ENCODE data around the gene AGPS.
"Not testable (repeated sequence)": the region's sequence is repeated elsewhere in the genome, so short reads cannot be mapped to it uniquely, and the experiment has no call there.

AGPS gene

DNA sequence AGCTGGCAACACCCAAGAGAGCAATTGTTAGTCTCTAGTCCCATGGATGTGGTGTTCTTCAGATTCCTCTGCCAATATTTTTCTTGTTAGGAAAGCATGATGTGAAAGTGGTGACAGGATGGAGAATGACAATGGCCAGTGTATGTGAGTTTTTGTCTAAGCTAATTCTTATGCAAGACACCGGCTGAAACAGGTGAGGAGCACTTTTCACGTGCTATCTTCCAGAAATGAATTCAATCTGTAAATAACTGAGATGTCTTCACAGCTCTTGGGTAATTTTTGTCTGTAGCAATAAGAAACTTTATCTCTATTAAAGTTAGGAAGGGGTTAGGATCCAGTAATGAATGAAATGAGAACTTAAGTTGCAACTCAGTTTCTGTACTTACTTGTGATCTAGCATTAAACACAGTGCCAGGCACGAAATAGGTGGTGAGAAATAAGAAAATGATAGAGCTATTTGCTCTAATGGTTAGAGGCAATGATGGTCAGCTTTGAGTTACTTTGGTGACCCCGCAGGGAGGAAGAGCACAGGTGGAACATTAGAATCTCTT is 676 bp upstream of the AGPS start:
- DNase-seq = no peak

DNA sequence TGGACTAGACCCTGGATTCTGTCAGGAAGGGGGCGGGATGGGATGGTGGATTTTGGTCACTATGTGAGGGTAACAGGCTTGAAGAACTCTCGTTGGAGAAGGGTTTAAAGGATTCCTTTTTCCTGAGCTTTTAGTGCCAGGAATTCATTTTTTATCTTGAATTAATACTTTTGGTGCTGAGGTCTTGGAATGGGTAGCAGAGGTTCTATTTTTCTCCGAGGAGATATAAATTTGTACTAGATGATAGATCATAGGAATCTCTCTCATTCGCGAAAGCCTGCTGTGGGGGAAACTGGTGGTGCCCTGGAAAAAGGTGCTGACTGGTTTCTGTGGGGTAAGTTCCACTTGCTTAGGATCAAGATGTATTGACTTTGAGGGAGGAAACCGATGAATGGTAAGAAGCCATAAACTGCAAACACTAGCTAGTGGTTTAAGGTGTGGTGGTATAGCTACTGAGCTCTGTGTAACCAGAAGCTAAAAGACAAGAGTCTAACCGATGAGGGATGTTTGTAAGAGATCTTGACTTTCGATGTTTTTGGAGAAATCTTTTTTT is 706 bp downstream of the AGPS start:
- DNase-seq = no peak

DNA sequence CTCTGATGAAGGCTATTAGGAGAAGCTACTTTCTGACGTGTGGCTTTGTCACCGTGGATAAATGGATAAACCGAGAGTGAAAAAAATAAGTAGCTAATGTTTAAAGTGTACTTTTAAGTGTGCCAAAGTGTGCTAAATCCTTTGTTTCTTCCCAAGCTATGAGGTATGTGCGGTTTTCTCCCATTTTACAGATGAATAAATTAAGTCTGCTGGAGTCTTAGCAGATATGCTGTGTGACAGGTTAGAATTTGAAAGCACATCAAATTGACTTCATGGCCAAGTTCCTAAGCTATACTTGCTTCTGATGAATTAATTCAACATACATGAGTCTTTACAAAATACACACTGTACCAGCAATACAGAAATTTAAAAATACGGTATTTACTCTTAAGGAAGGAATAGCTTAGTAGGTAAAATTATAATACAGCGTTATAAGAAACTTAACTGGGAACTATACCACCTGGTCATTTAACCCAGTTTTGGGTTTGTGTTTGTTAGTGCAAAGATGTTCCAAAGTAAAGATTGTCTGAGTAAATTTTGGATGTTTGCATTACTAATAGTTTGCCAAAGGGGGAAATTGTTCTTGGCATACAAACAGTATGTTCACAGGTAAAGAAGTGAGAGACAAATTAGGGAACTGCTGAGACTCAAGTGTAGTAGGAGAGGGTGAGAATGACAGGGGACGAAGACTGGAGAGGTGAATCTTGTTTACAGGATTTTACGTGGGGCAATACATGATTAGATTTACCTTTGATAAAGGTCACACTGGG is 1.4 kb downstream of the AGPS start:
- DNase-seq = no peak

DNA sequence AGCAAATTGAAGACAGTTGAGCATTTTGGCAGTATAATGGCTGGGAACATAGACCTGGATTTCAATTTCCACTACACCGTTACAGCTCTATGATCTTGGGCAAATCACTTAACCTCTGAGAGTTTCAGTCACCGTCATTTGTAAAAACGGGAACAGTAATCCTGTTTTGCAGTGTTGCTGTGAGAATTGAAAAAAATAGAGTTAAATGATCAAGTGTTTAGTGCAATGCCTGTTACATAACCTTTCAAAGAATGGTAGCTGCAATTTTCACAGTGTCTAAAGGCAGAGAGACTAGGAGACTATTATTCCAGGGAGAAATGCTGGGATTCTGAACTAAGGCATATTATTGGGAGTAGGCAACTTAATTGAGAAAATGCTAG is 2.0 kb downstream of the AGPS start:
- DNase-seq = no peak

DNA sequence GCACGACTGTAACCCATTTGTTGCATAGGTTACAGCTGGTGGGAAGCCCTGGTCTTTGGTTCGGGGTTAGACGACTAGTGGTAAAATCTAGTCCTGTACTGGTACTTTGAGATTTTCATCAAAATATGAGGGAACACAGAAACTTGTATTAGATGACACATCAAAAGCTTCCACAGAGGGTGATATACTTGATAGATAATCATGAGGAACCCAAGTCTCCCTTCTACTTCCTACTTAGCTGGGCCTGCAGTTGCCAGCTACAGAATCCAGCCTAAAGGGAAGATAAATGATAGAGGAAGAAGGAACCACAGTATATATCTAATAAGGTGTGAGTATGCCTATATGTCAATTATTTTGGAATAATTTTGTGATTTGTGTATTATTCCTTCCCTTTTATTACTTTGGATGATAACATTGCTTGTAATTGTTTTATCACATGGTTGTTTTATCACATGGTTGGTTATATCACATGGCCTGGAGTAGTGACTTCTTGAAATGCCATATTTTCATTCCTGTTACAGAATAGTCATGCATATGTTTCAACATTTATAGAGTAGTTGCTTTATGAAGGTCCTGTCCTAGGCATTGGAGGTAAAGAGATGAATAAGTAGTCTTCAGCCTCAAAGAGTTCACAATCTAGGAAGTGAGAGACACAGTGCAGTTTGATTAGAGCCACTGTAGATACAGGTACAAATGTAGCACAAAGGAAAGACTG is 2.9 kb downstream of the AGPS start:
- DNase-seq = no peak

DNA sequence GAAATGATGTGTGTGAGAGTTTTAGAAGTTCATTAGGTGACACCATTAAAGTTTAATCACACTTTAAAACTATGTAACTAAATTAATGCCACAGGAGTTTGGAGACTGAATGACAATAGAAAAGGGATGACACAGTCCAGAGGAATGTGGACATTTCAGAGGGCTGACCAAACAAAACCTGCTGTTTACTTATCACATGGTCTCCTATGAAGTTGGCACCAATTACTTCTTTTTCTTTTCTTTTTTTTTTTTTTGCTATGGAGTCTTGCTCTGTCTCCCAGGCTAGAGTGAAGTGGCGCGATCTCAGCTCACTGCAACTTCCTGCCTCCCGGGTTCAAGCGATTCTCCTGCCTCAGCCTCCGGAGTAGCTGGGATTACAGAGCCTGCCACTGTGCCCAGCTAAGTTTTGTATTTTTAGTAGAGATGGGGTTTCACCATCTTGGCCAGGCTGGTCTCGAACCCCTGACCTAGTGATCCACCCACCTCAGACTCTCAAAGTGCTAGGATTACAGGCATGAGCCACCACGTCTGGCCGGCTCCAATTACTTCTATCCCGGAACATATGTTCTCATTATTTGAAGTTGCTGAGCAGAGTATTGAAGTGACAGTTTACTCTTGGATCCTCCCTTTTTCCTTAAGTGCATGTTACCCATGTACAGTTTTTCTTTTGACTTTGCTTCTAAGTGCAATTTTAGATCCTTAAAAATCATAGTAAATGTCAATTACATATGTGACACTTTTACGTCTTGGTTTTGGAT is 4.3 kb downstream of the AGPS start:
- no peak for DNase-seq

DNA sequence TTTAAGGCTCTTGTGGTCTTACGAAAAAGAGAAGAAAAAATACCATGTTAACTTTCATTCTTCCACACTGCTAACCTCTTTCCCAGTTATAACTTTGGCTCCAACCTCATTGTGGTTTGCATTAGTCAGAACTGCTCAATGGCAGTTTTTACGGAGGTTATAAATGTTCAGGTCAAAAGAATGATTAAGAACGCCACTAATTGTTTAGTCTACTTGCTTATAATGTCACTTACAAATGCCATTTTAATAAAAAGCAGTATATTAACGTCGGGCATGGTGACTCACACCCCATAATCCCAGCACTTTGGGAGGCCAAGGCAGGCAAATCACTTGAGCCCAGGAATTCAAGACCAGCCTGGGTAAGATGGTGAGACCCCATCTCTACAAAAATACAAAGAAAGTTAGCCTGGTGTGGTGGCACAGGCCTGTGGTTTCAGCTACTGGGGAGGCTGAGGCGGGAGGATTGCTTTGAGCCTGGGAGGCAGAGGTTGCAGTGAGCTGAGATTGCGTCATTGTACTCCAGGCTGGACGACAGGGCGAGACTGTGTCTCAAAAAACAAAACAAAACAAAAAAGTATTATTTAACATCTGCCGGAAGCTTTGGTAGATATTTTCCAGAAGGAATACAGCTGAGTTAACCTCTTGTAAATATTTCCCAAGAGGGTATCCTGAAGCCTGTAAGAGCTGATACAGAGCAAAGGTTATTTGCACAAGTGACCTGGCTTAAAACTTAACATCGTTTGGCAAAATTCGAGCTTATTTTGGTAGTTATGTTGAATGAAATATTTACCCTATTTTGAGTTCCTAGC is 5.1 kb downstream of the AGPS start:
- no peak for DNase-seq

DNA sequence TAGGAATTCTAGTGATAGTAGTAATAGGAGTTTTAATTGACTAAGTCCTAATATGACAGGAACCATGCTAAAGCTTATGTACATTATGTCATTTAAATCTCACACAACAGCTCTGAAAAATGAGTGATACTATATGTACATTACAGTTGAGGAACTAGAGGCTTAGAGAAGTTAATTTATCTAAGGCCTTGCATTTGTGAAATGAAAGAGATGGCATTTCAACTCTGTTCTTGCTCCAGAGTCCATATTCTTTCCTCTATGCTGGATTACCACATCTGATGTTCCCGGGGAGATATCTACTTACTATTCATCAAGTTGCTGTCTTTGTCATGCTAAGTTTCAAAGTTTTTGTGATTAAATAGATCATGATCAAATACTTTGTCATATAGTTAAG is 5.7 kb downstream of the AGPS start:
- no peak for DNase-seq

DNA sequence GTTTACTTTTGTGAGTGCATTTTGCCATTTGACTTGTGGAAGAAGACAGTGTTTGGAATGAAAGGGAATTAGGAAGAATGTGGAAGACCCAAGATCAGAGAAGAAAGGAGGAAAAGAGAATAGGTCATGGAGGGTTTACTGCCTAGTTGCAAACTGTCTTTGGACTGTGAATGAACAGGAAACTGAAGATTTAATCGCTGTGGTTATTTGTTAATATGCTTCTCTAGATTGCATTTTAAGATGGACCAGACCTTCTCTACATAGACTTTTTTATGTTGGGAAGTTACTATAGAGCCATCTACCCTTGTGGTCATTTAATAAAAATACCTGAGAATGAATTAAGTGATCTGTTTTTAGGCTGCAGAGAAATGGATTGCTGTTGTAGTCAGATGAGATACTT is 6.2 kb downstream of the AGPS start:
- no peak for DNase-seq

DNA sequence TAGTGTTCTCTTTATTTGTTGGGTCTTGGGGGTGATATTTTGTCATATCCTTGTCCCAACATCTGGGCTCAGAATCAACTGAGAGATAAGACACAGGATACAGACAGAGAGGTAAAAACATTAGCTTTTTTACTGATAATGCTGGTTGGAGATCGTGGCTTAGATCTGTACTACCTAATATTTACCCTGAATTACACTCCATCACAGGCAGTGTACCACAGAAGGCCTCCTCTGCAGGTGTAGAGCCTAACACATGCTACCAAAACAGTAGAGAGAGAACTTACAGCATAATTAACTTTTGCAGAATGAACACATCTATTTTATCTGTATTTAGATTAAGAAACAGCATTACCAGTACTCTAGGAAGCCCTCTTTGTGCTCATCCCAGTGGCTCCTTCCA is 6.8 kb downstream of the AGPS start:
- no peak for DNase-seq

DNA sequence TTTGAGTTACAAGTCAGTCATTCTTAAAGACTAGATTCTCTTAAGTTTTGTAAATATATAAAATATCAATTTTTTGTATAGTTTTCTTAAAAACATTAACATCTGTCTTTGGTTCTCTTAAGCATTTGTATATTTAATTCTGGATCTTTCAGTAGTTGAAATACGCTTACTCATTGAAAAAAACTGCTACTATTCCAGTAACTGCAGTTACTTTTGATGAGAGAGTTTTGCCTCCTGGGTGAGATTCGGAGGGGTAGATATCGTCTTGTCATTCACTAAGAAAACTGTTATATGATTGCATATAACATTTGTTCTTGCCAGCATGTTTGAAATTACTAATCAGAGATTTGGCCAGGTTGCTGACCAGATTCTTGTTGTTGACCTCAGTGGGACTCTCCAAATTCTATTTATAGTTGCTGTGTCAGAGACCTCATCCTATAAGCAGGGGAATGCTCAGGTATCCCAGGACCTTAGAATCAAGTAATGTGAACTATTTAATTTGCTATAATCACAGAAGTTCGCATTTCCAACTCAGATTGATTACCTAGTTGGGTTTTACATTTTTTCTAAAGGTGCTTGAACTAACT is 7.9 kb downstream of the AGPS start:
- no peak for DNase-seq

DNA sequence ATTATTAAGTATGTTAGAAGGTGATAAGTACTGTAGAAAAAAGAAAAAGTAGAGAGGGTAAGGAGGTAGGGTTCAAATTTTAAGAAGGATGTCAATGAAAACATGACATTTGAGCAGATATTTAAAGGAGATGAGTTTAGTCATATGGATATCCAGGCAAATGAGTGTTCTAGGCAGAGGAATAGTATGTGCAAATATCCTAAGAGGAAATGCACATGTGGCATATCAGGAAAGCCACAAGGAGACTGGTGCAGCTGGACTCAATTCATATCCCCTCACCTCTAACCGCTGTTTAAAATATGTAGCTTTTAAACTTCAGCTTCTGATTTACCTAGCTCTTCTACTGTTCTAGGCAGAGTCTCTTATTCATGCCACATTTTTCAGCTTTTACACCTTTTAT is 9.5 kb downstream of the AGPS start:
- no peak for DNase-seq

DNA sequence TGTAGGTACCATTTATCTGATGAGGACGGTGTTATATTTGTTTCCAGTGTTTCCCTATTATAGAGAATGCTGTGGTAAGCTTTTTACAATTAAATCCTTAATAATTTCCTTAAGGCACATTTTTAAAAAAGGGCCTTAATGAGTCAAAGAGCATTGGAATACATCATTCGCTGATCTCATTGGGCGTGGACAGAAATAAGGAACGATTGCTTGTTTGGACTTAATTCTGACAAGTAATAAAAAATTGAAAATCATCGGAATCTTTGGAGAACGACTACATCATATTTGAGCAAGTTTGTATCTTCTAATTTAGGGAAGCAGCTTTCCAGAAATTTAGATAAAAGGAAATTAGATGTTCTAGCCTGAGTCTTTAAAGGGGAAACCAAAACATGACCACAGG is 11.3 kb downstream of the AGPS start:
- DNase-seq = no peak

DNA sequence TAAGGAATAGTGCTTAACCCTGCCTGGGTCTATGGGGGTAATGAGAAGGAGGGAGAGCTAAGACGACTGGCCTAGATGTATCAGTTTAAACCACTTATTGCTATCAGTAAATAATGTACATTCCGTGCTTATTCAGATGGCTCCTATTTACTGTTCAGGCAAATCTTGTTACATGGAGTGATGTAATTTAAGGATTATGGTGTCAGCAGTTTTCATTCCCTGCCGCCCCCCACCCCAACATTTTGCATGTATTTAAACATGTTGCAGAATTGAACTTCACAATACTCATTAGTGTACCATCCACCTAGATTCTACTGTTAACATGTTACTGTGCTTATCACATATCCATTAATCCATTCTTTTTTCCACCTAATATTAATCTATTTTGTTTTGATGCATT is 11.7 kb downstream of the AGPS start:
- no peak for DNase-seq

DNA sequence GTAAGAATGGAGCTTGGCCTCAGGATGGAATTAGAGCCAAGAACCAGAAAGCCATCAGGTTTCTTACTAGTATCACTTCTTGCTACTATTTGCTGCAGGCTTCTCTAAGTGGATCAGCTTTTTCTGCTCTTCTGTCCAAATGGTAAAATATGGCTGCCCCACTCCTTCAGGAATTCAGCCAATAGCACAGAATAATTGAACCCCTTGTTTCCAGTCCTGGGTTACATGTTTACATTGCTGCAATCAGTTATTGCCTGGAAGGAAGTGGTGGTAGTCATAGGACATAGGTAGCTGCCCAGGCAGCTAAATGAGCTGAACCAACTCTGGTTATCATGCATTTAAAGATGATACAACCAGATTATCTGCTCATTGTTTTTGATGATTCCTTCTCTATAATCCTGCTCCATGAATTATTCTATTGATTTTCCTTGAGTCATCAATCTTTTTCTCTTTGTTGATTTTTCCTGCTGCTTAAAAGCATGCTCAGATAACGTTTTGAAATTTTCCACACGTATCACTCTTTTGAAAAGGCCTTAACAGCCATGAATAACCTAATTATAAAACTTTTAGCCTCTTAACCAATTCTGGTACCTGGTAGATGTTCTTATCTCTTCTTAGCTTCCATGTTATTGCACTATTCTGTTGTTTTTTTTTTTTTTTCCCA is 12.6 kb downstream of the AGPS start:
- DNase-seq = no peak

DNA sequence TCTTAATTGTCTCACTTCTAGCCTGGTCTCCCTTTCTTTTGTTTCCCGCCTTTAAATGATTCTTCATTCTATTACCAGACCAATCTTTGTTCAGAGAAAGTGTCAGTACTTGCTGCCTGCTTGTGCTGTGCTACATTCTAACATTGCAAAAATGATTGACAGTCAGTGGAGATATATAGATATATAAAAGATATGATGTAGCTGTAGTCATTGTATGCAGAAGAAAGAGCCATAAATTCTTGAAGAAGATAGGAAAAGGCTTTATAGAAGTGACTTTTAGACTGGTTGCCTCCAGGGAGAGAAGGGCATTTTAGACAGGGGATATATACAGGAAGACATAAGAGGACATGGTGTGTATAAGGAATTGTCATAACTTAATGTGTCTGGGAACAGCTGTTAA is 13.6 kb downstream of the AGPS start:
- DNase-seq = no peak

DNA sequence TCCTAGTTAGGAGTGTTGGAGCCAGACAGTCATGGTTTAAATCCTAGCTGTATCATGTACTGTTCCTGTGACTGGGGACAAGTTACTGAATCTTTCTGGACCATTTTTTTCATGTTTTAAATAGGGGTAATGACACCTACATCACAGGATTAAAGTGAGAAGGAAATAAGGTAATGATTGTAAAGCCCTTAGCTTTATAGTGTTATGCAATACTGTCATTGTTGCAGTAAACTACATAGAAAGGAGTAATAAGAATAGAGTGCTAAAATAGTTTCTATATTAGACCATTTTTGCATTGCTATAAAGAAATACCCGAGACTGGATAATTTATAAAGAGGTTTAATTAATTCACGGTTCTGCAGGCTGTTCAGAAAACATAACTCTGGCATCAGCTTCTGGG is 14.5 kb downstream of the AGPS start:
- DNase-seq = no peak

DNA sequence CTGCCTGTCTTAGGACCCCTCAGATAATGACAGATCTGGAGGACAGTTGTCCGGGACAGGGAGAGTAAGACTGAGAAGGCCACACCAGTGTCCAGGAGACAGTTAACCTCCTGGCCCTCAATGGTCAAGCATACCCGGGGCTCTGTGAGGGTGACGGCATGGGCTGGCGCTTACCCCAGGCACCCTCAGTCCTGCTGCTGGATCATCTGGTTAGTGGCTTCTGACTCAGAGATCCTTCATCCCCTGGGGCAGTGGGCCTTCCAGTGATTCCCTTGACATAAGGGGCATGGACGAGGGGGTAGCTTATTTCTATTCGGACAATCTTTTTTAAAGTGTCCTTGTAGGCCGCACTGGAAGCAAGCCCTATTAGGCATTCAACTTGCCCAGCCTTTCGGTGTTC is 18.1 kb downstream of the AGPS start:
- not testable (repeated sequence) for DNase-seq

DNA sequence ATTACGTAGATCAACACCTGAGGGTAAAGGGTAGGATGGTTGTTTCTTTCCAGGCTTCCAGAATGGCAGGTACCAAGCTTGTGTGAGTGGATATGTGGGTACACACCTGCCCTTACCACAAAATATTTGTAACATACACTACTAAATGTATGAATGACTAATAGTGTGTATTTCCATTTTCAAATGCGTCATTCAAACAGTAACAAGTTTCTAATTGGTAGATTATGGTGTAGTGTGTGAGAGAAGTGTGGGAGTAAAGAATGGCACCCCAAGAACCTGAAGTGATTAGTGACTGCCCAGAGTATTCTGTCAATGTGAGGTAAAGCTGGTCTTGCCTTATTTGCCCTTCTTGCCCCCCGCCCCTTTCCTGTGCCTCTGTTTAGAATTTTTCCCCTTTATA is 21.1 kb downstream of the AGPS start:
- no peak for DNase-seq

DNA sequence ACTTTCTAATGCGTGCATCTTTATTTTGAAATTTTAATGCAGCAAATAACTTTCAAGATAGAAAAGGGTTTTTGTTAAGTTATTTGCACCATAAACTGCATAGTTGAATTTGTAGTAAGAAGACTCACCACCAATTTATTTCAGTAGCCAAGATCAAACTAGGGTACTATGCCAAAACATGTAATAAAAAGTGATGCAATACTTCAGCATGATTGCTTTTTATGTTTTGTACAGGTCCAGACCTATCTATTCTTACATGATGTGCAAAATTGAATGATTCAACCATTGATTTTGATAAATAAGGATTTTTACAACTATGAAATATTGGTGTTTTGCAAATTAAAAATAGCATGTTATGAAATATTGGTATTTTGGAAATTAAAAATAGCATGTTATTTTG is 26.7 kb downstream of the AGPS start:
- DNase-seq = no peak

DNA sequence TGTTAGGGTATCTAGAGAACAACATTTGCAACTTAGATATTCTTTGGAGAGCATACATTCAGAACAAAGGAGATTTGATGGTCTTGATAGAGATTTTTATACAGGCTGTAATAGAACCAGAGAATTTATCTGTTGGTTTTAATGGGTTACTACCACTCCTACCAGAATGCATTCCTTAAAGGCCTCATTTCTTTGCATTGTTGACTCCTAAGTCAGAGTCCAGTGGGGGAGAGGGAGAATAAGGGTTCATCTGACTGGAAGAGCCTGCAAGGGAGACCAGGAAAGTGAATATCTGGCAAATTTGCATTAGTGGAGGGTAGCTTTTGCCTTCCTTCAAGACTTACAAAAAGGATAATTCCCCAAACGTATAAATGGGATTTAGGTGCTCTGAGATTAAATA is 29.7 kb downstream of the AGPS start:
- DNase-seq = no peak

DNA sequence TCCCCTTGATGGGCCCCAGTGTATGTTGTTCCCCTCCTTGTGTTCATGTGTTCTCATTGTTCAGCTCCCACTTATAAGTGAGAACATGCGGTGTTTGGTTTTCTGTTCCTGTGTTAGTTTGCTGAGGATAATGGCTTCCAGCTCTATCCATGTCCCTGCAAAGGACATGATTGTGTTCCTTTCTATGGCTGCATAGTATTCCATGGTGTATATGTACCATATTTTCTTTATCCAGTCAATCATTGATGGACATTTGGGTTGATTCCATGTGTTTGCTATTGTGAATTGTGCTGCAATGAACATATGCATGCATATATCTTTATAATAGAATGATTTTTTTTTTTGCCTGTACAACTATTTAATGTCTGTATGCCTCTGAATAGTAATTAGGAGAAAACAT is 31.5 kb downstream of the AGPS start:
- not testable (repeated sequence) for DNase-seq

Measured in right hindlimb (tissue), 1 donor.